HEK293 (cell line): ENCODE data around the gene RIN3.

Source experiments
- BCL6B ChIP-seq: fragments of 450-650 bp; formaldehyde crosslinking; IDR thresholded peaks from 2 replicates; pipeline ENCODE4 v1.5.1; 2017; ENCODE audit warnings: missing biosample characterization, missing genetic modification characterization
- KLF17 ChIP-seq: fragments of 450-650 bp; formaldehyde crosslinking; IDR thresholded peaks from 2 replicates; pipeline ENCODE4 v1.5.1; 2016; ENCODE audit warnings: missing biosample characterization, missing genetic modification characterization
- SALL2 ChIP-seq: fragments of 450-650 bp; formaldehyde crosslinking; IDR thresholded peaks from 2 replicates; pipeline ENCODE4 v1.5.0; 2017; ENCODE audit warnings: missing biosample characterization, mild to moderate bottlenecking, missing genetic modification characterization, borderline replicate concordance
- TSHZ1 ChIP-seq: fragments of 450-650 bp; formaldehyde crosslinking; IDR thresholded peaks from 2 replicates; pipeline ENCODE4 v1.5.1; 2016; ENCODE audit warnings: missing biosample characterization, missing genetic modification characterization, borderline replicate concordance
- ZNF174 ChIP-seq: fragments of 450-650 bp; formaldehyde crosslinking; IDR thresholded peaks from 2 replicates; pipeline ENCODE4 v1.5.0; 2017; ENCODE audit warnings: missing biosample characterization, mild to moderate bottlenecking, missing genetic modification characterization
- ZNF280C ChIP-seq: fragments of 450-650 bp; formaldehyde crosslinking; IDR thresholded peaks from 2 replicates; pipeline ENCODE4 v1.5.1; 2016; ENCODE audit warnings: missing biosample characterization, missing genetic modification characterization
- ZNF280D ChIP-seq: fragments of 450-650 bp; formaldehyde crosslinking; IDR thresholded peaks from 2 replicates; pipeline ENCODE4 v1.5.1; 2016; ENCODE audit warnings: missing biosample characterization, missing genetic modification characterization
- ZNF558 ChIP-seq: fragments of 450-650 bp; formaldehyde crosslinking; IDR thresholded peaks from 2 replicates; pipeline ENCODE4 v1.5.1; 2016; ENCODE audit warnings: missing biosample characterization, missing genetic modification characterization
- ZNF560 ChIP-seq: fragments of 450-650 bp; formaldehyde crosslinking; IDR thresholded peaks from 2 replicates; pipeline ENCODE4 v1.5.1; 2017; ENCODE audit warnings: missing biosample characterization, missing genetic modification characterization, borderline replicate concordance
- ZNF596 ChIP-seq: fragments of 450-650 bp; IDR thresholded peaks from 2 replicates; pipeline ENCODE4 v1.5.0; 2018; ENCODE audit warnings: missing biosample characterization, mild to moderate bottlenecking, missing genetic modification characterization, moderate library complexity
- ZNF626 ChIP-seq: fragments of 450-650 bp; sonication (Bioruptor Pico); formaldehyde crosslinking; IDR thresholded peaks from 2 replicates; pipeline ENCODE4 v1.5.1; 2018; ENCODE audit warnings: missing biosample characterization, missing genetic modification characterization, inconsistent platforms
- ZNF701 ChIP-seq: fragments of 450-650 bp; formaldehyde crosslinking; IDR thresholded peaks from 2 replicates; pipeline ENCODE4 v1.5.1; 2016; ENCODE audit warnings: missing biosample characterization, missing genetic modification characterization
- TF ChIP-seq, protein P1 (sequence below): fragments of 450-650 bp; formaldehyde crosslinking; conservative IDR thresholded peaks from 2 replicates; pipeline ENCODE4 v1.5.1; 2016; ENCODE audit warnings: low read depth, missing biosample characterization, missing genetic modification characterization

The RIN3 gene

GRCh38 chr14:92659765-92660561 is 146.4 kb downstream of the RIN3 start (continued):
- TF ChIP-seq ZNF280C (no peak), TSHZ1 (tag by site-specific recombination) (no peak), ZNF626 (tag by site-specific recombination) (no peak), KLF17 (no peak), SALL2 (tag by site-specific recombination) (no peak), ZNF280D (tag by site-specific recombination) (no peak), ZNF558 (tag by site-specific recombination) (no peak), ZNF174 (tag by site-specific recombination) (no peak), BCL6B (no peak), ZNF596 (no peak), ZNF701 (tag by site-specific recombination) (no peak), ZNF560 (tag by site-specific recombination) (no peak)
- TF ChIP-seq, protein P1, sequence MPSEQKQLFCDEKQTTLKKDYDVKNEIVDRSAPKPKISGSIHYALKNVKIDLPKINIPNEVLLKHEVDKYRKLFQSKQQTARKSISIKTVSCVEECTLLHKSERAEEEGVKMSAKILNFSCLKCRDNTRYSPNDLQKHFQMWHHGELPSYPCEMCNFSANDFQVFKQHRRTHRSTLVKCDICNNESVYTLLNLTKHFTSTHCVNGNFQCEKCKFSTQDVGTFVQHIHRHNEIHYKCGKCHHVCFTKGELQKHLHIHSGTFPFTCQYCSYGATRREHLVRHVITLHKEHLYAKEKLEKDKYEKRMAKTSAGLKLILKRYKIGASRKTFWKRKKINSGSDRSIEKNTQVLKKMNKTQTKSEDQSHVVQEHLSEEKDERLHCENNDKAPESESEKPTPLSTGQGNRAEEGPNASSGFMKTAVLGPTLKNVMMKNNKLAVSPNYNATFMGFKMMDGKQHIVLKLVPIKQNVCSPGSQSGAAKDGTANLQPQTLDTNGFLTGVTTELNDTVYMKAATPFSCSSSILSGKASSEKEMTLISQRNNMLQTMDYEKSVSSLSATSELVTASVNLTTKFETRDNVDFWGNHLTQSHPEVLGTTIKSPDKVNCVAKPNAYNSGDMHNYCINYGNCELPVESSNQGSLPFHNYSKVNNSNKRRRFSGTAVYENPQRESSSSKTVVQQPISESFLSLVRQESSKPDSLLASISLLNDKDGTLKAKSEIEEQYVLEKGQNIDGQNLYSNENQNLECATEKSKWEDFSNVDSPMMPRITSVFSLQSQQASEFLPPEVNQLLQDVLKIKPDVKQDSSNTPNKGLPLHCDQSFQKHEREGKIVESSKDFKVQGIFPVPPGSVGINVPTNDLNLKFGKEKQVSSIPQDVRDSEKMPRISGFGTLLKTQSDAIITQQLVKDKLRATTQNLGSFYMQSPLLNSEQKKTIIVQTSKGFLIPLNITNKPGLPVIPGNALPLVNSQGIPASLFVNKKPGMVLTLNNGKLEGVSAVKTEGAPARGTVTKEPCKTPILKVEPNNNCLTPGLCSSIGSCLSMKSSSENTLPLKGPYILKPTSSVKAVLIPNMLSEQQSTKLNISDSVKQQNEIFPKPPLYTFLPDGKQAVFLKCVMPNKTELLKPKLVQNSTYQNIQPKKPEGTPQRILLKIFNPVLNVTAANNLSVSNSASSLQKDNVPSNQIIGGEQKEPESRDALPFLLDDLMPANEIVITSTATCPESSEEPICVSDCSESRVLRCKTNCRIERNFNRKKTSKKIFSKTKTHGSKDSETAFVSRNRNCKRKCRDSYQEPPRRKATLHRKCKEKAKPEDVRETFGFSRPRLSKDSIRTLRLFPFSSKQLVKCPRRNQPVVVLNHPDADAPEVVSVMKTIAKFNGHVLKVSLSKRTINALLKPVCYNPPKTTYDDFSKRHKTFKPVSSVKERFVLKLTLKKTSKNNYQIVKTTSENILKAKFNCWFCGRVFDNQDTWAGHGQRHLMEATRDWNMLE (tag by site-specific recombination): no peak
